ENCODE measurements around the gene LRRTM4.
"Not testable (repeated sequence)": the region's sequence is repeated elsewhere in the genome, so short reads cannot be mapped to it uniquely, and the experiment has no call there.

The LRRTM4 gene

DNA sequence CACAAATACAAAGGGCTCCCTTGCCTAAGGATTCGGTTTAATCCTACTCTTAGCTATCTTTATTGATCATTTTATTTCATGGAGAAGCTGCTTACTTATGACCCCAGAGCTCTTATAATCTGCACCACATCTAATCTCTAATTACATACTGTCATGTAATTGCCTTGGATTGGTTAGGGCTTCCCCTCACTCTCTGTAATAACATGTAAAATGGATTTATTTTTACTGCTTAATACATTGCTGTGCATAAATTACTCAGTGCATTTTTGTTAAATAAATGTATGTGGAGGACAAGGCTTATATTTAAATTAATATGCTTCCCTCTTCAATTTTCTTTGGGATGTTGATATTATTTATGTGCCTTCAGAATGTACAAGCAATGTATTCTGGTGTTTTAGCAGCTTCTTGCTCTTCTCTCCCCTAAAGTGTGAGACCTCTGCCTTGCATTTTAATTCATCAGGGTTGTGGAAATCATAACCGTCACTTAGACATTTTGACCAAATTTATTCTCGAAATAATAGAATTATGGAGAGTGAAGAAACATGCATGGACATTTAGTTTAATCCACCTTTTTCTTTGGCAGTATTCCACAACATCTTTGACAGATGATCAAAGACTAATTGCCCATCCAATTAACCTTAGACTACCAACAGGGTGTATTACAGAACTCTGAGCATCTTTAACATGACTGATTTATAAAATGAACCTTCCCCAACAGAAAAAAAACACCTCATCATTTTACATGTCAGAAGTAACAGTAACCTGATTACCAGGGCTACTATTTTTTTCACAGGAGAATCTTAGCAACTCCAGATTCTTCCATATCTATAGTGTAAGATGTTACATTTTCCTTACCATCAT is 692.6 kb downstream of the LRRTM4 start:
- DNase-seq = no peak

DNA sequence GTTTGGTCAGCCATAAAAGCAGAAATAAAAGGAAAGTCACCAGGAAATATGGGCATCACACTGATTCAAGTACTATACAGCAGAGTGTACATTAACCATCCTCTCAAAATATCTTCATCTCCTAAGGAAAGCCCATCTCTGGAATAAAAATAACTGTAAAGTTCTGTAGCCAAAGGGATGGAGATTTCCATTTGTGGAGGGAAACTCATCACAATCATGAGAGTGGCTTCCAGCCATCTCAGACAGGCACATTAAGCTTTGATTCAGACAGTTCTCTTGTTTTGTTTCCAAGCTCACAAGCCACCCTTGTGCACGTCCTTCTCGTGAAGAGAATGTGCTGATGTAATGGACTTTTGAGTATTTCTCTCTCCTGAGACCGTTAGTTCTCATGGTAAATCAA is 695.5 kb downstream of the LRRTM4 start:
- DNase-seq = no peak

DNA sequence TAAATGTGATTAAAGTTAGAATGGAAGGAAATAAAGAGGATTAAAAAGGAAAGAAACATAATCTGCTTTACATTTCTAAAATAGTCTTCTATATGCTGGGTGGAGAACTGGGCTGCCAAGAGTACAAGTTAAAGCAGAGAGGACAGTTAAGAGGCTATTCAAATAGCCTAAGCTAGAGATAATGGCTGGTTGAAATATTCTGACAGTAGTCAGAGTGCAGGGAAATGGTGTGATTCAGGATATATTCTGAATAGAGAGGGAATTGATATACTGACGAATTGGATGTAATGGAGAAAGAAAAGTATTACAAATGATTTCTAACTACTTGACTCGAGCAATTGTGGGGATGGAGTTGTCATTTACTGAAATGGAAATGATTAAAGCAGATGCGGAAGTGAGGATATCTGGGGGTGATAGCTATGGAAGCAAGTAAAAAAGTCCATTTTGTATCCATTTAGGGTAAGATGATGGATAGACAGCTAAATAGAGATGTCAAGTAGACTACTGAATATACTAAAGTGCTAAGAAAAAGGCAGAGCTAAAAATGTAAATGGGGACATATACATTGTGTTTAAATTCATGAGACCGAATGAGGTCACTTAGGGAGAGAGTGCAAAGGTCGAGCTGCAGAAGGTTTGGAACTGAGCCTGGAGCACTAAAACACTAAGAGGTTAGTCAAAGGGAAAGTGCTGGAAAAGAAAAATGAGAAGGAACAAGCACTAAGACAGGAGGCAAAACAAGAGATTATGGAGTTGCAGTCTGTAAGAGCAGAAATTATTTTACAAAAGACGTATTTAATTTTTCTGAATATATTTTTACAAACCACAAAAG is 696.8 kb downstream of the LRRTM4 start:
- DNase-seq = no peak

- no peak for DNase-seq
Observed at GRCh38 chr2:76821731-76822130, 700.4 kb downstream of the LRRTM4 start.

GRCh38 chr2:76813084-76813483 is 709.1 kb downstream of the LRRTM4 start:
- no peak for DNase-seq

- no peak for DNase-seq
Observed at GRCh38 chr2:76812156-76812555, 710.0 kb downstream of the LRRTM4 start.

GRCh38 chr2:76809136-76809535 is 713.0 kb downstream of the LRRTM4 start:
- DNase-seq = no peak

DNA sequence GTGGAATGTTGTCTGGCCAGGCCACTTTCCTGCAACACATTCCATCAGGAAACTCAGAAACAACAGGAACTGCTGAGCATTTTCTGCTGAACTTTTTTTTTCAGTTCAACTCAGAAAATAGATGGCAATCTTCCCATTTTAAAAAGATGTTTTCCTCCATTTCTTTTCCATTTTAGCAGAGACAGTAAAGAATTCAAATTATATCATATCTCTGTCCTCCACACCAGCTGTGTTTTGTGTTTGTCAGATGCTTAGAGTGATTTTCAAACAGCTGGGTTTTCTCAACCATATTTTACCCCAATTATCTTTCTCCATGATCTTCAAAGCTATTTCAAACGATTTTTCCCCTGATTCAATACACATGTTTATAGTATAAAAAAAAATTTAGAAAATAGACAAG is 713.4 kb downstream of the LRRTM4 start:
- no peak for DNase-seq

- DNase-seq = no peak
Observed at GRCh38 chr2:76793647-76794334, 728.4 kb downstream of the LRRTM4 start.

DNA sequence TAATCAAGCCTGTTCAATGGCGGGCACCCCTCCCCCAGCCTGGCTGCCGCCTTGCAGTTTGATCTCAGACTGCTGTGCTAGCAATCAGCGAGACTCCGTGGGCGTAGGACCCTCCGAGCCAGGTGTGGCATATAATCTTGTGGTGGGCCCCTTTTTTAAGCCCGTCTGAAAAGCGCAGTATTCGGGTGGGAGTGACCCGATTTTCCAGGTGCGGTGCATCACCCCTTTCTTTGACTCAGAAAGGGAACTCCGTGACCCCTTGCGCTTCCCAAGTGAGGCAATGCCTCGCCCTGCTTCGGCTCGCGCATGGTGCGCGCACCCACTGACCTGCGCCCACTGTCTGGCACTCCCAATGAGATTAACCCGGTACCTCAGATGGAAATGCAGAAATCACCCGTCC is 740.9 kb downstream of the LRRTM4 start:
- DNase-seq = not testable (repeated sequence)

- no peak for DNase-seq
Observed at GRCh38 chr2:76763276-76763675, 758.9 kb downstream of the LRRTM4 start.

DNA sequence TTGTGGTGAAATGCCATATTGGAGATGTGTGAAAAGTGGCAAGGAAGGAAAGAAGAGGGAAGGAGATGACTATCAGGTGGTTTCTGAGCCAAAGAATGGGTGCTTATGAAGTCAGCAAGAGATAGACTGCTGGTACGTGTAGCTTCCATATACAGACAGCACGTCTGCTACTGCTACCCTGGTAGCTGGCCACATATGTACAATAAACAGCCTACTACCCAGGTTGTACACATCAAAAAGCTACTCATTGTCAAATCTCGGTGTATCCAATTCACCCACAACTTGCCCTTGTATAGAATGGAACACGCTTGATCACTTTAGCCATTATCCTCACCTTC is 761.8 kb downstream of the LRRTM4 start:
- no peak for DNase-seq

- DNase-seq = no peak
Observed at GRCh38 chr2:76759634-76760366, 762.4 kb downstream of the LRRTM4 start.

DNA sequence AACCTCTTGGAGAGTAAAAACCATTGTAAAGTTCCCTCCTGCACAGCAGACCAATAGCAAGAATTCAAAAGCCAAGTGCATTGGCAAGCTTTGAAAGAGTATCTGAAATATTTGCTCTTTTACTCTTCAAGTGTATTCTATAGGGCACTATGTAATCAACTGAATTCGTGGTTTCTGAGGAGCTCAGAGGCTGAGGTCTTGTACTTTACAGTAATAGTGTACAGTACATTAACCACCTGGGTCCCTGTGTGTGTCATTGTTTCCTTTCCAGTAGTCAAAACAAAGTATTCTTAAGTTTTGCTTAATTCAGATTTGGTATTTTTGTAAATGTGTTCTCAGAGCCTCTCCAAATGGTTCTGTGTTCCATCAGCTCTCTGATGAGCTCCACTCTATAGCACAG is 769.7 kb downstream of the LRRTM4 start:
- no peak for DNase-seq

- DNase-seq = no peak
Observed at GRCh38 chr2:76749858-76750257, 772.3 kb downstream of the LRRTM4 start.

DNA sequence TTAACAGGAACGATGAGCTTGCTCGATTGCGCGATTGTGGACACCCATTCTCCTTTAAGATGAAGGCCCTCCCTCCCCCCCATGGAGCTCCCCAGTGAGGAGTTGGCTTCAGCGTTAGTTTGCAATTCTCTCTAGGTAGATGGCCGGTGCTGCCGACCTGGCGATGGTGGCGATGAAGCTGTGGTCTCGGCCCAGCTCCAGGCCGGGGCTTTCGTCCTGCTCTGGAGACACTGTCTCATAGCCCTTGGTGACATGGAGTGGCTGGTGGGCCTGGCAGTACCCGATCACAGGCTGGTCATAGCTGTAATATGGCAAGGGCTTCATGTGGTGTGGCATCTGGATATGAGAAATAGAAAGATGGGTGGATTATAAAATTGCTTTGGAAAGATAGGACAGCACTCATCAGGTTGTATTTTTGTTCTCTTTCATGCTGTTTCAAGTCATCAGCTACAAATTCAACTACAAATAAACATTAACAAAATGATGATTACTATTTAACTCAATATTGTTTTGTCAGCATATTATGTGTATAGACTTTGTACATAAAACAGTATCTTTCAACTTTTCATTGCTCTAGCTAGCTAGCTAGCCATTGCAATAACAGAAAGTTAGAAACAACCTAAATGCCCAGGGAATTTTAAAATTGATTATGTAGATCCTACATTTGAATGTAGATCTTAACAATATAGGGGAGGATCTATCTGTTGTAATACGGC is 773.4 kb downstream of the LRRTM4 start:
- DNase-seq = no peak

GRCh38 chr2:76745605-76746004 is 776.6 kb downstream of the LRRTM4 start:
- DNase-seq = no peak

- DNase-seq = no peak
Observed at GRCh38 chr2:76737607-76738006, 784.6 kb downstream of the LRRTM4 start.

DNA sequence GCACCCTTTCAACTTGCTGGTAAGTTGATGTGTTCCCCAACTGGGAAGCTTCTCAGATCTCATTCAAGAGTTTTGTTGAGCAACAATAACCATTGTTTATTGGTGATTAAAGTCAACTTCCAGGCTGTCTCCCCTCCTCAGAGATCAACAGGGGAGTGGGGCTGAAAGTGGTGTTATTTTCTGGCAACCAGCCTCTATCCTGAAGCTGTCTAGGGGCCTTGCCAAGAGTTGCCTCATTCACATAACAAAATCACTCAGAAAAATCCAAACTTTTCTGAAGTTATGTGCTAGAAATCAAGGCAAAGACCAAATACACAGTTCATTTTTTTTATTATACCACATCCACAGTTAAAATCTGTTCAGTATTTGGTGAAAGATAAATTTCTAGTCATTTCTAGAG is 788.4 kb downstream of the LRRTM4 start:
- no peak for DNase-seq

GRCh38 chr2:76731157-76731556 is 791.0 kb downstream of the LRRTM4 start:
- no peak for DNase-seq

DNA sequence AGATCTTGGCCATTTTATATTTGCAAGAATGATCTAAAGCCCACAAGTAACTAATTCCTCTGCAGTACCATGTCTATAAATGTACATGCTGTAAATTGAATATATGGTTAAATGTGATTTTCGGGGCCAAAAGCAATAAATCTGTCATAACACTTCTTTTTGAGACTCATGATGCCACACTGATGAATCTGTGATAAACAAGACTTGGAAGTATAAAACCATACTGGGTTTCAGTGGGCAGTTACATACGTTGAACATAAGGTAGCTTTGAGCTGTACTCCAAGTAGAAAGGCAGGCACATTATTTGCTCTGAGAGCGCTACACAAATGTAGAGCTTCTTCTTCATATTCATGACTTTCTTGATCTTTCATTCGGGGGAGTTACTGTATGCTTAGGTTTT is 792.2 kb downstream of the LRRTM4 start:
- DNase-seq = no peak

DNA sequence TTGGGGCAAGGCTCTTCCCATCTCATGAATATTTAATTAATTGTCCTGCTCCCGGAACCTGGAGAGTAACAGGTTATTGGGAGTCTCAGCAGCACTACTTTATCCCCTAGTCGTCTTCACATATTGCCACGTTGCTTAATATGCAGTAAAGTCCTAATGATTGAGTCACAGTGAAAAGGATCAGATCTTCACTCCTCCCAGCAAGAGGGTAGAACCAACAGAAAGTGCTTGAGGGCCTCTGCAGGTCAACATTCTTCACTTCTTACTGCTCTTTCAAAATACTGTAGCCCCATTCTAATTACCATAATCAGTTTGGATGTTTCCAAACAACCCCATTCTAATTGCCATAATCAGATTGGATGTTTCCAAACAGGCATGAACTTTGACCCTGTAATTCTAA is 801.0 kb downstream of the LRRTM4 start:
- DNase-seq = no peak

All from activated naive CD4-positive, alpha-beta T cell (primary cell).